Suprapubic skin (tissue), 4 donors: ENCODE results near the gene KLF4. TPM values are rescaled to one million over a fixed set of nuclear protein-coding genes. Genes with fewer than 3 reads are reported as not detected.

Experiments used
- DNase-seq, 2 donors: peaks; one replicate each; pipeline ENCODE4 v3.0.0-alpha.2; 2019; ENCODE audit warnings: low spot score in 2 of 2
- H3K27ac ChIP-seq: fragments of 200-600 bp; sonication (generic); one replicate; pipeline ENCODE4 v1.5.1; 2019
- H3K27me3 ChIP-seq: fragments of 200-600 bp; sonication (generic); one replicate; pipeline ENCODE4 v1.5.1; 2019
- H3K36me3 ChIP-seq: fragments of 200-600 bp; sonication (generic); one replicate; pipeline ENCODE4 v1.5.1; 2019
- H3K4me1 ChIP-seq: fragments of 200-600 bp; sonication (generic); one replicate; pipeline ENCODE4 v1.5.1; 2019
- H3K4me3 ChIP-seq: fragments of 200-600 bp; sonication (generic); one replicate; pipeline ENCODE4 v1.5.1; 2019; ENCODE audit warnings: mild to moderate bottlenecking
- H3K9me3 ChIP-seq: fragments of 200-600 bp; sonication (generic); one replicate; pipeline ENCODE4 v1.5.1; 2019
- EP300 ChIP-seq: sonication (generic); formaldehyde crosslinking; IDR thresholded peaks from one replicate; pipeline ENCODE4 v1.6.1; 2017; ENCODE audit warnings: antibody characterized with exemption
- POLR2A ChIP-seq, 2 donors: fragments of 450-650 bp; IDR thresholded peaks; one replicate each; pipeline ENCODE4 v1.6.1; 2017; ENCODE audit warnings: antibody characterized with exemption in 2 of 2, mild to moderate bottlenecking in 2 of 2, moderate library complexity in 2 of 2
- POLR2AphosphoS5 ChIP-seq, 3 donors: sonication (generic); formaldehyde crosslinking; IDR thresholded peaks; one replicate each; pipeline ENCODE4 v1.6.1; 2017; ENCODE audit warnings: antibody characterized with exemption in 3 of 3
- WGBS: methylation state at CpG from one replicate; pipeline ENCODE4 v1.1.5; 2018; 5-methylcytosine and 5-hydroxymethylcytosine counted together
- total RNA-seq, 4 donors: library from RNA; depleted of rRNA; stranded (reverse); fragments of >200 nt; gene quantifications; one replicate each; pipeline ENCODE4 v1.1.0, GENCODE V29; 2016
- TF ChIP-seq, protein P1 (sequence below), 2 donors: fragments of 200-600 bp in 1 of 2; fragments of 450-650 bp in 1 of 2; sonication (generic) in 1 of 2; IDR thresholded peaks; one replicate each; pipeline ENCODE4 v1.5.1; 2016 to 2019; ENCODE audit warnings: antibody characterized with exemption in 2 of 2, mild to moderate bottlenecking in 1 of 2, moderate library complexity in 1 of 2

KLF4 gene
- total RNA-seq, 4 donors from 2014 or later: 613 to 1,231 (median 708) TPM

DNA sequence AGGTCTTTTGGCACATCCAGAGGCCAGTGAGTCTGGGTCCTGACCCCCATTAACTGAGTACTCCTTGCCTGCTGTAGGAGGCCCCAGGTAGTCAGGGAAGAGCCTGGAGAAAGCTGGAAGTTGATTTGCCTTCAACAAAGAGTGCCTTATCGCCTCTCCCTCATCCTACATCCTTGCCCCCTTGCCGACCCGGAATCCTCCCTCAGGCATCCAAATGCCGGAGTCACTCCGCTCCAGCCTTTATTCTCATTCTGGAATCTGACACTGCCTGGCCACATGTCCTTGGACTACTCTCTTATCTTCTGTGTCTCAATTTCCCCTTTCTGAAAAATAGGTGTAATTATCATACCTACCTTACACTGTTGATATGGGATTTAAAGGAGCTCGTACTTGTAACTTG lies 39.1 kb upstream of the KLF4 start:
- Histone ChIP-seq H3K36me3 (no peaks in the 10 kb centered on the region), H3K27ac (no peak overlapping the region), H3K4me3 (no peak overlapping the region), H3K4me1 (no peaks in the 10 kb centered on the region), H3K9me3 (no peaks in the 10 kb centered on the region), H3K27me3 (no peaks in the 10 kb centered on the region)
- TF ChIP-seq EP300 (no peak), POLR2A (IDR thresholded peaks at IDR 0.05) (no peak), POLR2AphosphoS5 (IDR thresholded peaks at IDR 0.05) (no peak)
- TF ChIP-seq, protein P1, sequence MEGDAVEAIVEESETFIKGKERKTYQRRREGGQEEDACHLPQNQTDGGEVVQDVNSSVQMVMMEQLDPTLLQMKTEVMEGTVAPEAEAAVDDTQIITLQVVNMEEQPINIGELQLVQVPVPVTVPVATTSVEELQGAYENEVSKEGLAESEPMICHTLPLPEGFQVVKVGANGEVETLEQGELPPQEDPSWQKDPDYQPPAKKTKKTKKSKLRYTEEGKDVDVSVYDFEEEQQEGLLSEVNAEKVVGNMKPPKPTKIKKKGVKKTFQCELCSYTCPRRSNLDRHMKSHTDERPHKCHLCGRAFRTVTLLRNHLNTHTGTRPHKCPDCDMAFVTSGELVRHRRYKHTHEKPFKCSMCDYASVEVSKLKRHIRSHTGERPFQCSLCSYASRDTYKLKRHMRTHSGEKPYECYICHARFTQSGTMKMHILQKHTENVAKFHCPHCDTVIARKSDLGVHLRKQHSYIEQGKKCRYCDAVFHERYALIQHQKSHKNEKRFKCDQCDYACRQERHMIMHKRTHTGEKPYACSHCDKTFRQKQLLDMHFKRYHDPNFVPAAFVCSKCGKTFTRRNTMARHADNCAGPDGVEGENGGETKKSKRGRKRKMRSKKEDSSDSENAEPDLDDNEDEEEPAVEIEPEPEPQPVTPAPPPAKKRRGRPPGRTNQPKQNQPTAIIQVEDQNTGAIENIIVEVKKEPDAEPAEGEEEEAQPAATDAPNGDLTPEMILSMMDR (IDR thresholded peaks at IDR 0.05): no peak
- no peak for DNase-seq
- 95% methylated on average over 6 of the region's 6 CpGs for WGBS

DNA sequence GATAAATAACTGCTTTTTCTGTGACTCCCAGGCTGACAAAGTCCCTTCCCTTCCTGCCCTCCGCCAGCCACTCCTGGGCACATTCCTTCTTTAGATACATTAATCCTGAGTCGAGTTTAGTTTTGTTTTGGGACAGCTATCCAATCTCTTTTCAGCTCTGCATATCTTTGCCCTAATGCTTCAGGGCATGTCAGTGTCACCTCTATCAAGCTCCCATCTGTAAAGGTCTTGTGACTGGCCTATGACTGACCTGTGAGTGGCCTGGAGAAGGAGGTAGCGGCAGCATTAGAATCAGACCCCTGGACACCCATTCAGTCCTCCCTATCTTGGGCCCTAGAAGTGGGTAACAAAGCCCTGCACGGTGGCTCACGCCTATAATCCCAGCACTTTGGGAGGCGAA lies 34.0 kb upstream of the KLF4 start:
- no peak for DNase-seq
- H3K27ac ChIP-seq: no peak overlapping the region
- WGBS: 94% methylated on average over 6 of the region's 6 CpGs
- H3K9me3 ChIP-seq: no peaks in the 10 kb centered on the region
- no peaks in the 10 kb centered on the region for H3K27me3 ChIP-seq
- no peaks in the 10 kb centered on the region for H3K36me3 ChIP-seq
- no peak overlapping the region for H3K4me3 ChIP-seq
- no peak for TF ChIP-seq EP300
- H3K4me1 ChIP-seq: no peaks in the 10 kb centered on the region

DNA sequence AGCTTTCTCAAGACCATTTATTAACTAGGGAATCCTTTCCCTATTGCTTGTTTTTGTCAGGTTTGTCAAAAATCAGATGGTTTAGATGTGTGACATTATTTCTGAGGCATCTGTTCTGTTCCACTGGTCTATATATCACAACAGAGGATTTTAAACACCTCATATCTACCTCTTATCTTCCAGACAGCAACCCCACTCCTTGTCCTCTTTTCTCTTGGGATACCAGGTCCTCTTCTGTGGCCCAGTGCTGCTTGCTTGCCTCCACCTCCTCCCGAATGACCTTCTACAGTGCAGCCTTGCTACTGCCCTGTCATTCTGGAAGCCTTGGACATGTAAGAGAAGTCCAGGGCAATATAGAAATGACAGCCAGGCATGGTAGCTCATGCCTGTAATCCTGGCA lies 30.6 kb upstream of the KLF4 start:
- Histone ChIP-seq H3K27ac (no peak overlapping the region), H3K4me1 (no peaks in the 10 kb centered on the region), H3K4me3 (no peak overlapping the region), H3K36me3 (no peaks in the 10 kb centered on the region), H3K27me3 (no peaks in the 10 kb centered on the region), H3K9me3 (no peaks in the 10 kb centered on the region)
- WGBS: 100% methylated on average over 1 of the region's 1 CpG
- DNase-seq: no peak
- TF ChIP-seq POLR2AphosphoS5 (IDR thresholded peaks at IDR 0.05) (no peak), POLR2A (IDR thresholded peaks at IDR 0.05) (no peak), EP300 (no peak)
- TF ChIP-seq, protein P1 (IDR thresholded peaks at IDR 0.05): no peak

DNA sequence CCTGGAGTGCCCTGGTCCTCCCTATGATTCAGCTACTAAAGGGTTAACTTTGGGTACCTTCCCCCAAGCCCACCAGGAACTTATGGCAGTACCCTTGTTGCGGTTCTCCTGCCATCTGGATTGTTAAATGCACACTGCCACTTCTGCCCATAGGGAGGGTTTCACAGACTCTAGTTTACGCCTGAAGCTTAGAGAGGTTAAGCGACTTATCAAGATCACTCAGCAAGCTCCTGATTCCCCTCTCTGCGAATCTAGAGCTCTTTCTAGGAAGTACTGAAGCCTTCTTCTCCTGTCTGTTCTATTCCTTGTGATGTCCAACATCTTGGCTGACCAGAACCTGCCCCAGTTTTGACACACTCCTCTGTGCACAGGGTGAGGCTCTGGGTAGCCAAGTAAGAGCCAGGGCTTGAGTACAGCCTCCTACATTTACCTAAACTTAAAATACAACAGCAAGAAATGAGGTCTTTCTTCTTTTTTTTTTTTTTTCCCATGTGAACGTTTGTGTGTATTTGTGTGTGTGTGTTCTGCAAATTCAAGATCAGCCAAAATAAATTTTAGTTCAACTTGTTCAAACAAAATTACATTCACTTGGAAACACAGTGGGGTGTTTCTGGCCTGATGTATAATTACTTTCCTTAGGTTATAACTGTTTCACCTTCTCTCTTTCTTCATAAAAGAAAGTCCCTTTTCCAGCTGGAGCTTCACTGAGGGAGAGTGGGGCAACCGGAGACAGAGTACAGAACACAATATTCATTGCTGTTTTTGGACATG lies 28.7 kb upstream of the KLF4 start:
- no peak overlapping the region for H3K27ac ChIP-seq
- no peaks in the 10 kb centered on the region for H3K27me3 ChIP-seq
- WGBS: 60% methylated on average over 6 of the region's 6 CpGs
- TF ChIP-seq, protein P1 (IDR thresholded peaks at IDR 0.05): no peak
- TF ChIP-seq EP300: no peak
- TF ChIP-seq POLR2A (IDR thresholded peaks at IDR 0.05): no peak
- no peak for TF ChIP-seq POLR2AphosphoS5 (IDR thresholded peaks at IDR 0.05)
- DNase-seq: no peak
- no peaks in the 10 kb centered on the region for H3K9me3 ChIP-seq
- H3K36me3 ChIP-seq: no peaks in the 10 kb centered on the region
- H3K4me3 ChIP-seq: no peak overlapping the region
- H3K4me1 ChIP-seq: no peaks in the 10 kb centered on the region

DNA sequence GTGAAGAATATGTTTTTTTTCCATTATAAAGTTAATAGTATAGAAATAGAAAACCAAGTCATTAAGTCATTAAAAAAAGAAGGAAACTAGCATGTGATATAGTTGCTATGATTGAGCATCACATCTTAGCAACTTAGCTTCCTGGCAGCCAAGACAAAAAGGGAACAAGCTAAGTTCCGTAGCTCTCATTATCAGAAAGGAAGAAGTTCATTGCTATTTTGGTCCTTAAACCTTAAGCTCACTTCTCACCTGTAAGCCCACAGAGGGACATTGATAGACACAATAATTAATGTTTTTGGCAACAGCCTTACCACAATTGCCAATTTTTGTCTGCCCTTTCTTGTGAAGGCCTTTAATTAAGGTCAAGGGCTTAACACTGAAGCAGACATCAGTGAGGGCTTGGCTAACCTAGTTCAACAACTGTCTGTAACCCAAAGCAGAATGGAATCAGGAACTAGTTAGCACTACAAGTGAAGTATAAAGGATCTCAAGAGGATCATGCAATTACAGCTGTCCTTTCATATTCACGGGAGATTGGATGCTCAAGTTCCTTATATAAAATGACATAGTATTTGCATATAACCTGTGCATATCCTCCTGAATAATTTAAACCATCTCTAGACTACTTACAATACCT lies 24.0 kb upstream of the KLF4 start:
- Histone ChIP-seq H3K27ac (no peak overlapping the region), H3K4me1 (no peaks in the 10 kb centered on the region), H3K27me3 (no peaks in the 10 kb centered on the region), H3K4me3 (no peak overlapping the region), H3K36me3 (no peaks in the 10 kb centered on the region), H3K9me3 (no peaks in the 10 kb centered on the region)
- 60% methylated on average over 2 of the region's 2 CpGs for WGBS
- no peak for DNase-seq
- TF ChIP-seq, protein P1 (IDR thresholded peaks at IDR 0.05): no peak
- no peak for TF ChIP-seq POLR2A (IDR thresholded peaks at IDR 0.05)
- TF ChIP-seq EP300: no peak
- TF ChIP-seq POLR2AphosphoS5 (IDR thresholded peaks at IDR 0.05): no peak
